Spleen (tissue), 3 donors: Measurements from ENCODE around the gene PIP4K2B.

Experiments used
- POLR2A ChIP-seq, 3 donors: fragments of 450-650 bp; IDR thresholded peaks; one replicate each; pipeline ENCODE4 v1.5.1; 2017; ENCODE audit warnings: antibody characterized with exemption in 3 of 3, mild to moderate bottlenecking in 1 of 3
- POLR2AphosphoS5 ChIP-seq, 3 donors: sonication (generic); formaldehyde crosslinking; IDR thresholded peaks; one replicate each; pipeline ENCODE4 v1.5.1; 2017; ENCODE audit warnings: antibody characterized with exemption in 3 of 3

DNA sequence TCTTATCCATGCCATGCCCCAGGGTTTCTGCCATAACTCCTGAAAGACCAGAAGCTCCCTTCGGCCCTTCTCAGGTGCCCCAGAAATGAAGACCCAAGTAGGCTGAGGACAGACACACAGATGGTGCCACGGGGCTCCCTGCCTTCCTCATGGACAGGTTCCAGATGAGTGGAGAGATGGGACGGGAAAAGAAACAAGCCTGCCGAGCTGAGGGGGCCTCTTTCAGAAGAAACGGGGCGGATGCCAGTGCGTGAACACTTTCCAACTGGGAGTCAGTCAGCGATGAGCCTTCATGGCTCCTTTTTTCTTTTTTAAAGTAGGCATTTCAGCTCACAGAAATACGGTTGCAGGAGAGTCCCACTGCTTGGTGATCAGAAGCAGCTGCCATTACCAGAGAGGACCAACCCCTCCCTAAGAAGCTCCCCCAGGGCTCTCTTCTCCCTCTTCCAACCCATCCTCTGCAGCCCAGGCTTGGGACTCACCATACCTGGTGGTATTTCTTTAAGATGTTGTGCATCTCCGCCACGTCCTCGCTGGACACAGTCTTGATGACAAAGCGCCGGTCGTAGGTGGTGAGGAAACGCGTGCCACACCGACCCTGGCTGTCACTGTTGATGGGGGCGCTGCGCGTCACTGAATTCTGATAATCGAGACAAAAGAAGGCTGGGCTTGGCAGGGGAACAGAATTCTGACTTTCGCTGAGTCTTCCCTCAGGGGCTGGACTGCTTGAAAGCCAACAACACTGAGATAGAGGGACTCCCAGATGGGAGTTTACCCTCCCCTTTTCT, 19.2 kb downstream of the PIP4K2B start:
- no peak for TF ChIP-seq POLR2A (IDR thresholded peaks at IDR 0.05)
- TF ChIP-seq POLR2AphosphoS5 (IDR thresholded peaks at IDR 0.05), result no peak
